Measurements from ENCODE around the gene ESRRA.

Gene ESRRA

GRCh38 chr11:64305075-64305690 lies at the start of gene ESRRA:
TSS of gene ESRRA (plus strand) at chr11:64305524. CDS start at chr11:64307180, 1,656 bp downstream.
- peak; percentile 98 to 99 for DNase-seq

DNA sequence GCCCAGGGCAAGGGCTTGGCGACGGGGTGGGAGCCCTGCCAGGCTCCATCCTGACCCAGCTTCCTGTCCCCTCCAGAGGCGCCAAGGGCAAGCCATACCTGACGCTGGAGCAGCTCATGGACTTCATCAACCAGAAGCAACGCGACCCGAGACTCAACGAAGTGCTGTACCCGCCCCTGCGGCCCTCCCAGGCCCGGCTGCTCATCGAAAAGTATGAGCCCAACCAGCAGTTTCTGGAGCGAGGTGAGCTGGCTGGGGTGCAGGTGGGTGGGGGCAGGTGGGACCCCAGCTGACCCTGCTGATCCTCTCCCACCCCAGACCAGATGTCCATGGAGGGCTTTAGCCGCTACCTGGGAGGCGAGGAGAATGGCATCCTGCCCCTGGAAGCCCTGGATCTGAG lies 49.0 kb upstream of the ESRRA start:
- no peak for DNase-seq

- no peak for DNase-seq
Measured at GRCh38 chr11:64258356-64258755, 47.0 kb upstream of the ESRRA start.

- DNase-seq: no peak
Measured at GRCh38 chr11:64258946-64259532, 46.3 kb upstream of the ESRRA start.

DNA sequence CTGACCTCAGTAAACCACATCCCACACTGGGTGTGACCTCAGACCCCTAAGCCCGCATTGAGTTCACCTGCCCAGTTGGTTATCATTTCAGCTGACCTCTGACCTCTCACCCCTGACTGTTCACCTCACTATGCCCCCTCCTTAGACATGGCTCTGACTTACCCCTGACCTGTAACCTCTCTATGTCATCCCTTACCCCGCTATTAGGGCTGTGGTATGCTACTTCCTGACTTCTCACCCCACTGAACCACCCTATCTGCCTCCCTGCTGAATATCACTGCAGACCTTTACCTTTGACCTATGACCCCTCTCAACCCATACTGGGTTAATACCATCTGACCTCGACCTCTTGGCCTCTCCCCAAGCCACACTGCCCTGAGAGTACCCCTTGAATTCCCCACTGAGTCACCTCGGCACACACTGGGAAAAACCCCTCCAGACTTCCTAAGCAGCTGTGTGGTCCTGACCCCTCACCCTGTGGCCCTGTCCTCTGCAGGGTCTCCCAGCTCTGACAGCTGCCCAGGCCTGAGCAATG lies 45.7 kb upstream of the ESRRA start:
- DNase-seq: no peak

- DNase-seq: no peak
Measured at GRCh38 chr11:64260147-64260708, 45.1 kb upstream of the ESRRA start.

- DNase-seq: no peak
Measured at GRCh38 chr11:64261556-64262080, 43.7 kb upstream of the ESRRA start.

DNA sequence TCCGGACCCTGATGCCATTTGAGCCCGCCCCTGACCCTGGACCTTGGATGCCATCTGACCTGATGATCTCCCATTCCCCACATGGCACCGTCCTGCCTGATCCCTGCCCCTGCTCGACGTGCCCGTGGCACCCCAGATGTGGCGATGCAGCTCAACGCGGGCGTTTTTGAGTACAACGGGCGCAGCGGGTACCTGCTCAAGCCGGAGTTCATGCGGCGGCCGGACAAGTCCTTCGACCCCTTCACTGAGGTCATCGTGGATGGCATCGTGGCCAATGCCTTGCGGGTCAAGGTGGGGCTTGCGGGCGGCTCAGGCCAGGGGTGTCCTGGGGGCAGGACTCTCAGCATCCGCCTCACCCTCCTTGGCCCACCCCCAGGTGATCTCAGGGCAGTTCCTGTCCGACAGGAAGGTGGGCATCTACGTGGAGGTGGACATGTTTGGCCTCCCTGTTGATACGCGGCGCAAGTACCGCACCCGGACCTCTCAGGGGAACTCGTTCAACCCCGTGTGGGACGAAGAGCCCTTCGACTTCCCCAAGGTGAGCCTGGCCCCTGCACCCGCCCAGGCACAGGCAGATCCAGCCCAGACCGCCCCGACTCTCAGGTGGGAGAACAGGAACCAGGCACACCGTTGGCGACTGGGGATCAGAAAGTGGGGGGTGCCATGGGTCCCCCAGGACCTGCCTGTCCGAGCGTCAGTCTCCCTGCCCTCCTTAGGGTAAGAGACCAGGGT lies 42.9 kb upstream of the ESRRA start:
- DNase-seq: no peak

DNA sequence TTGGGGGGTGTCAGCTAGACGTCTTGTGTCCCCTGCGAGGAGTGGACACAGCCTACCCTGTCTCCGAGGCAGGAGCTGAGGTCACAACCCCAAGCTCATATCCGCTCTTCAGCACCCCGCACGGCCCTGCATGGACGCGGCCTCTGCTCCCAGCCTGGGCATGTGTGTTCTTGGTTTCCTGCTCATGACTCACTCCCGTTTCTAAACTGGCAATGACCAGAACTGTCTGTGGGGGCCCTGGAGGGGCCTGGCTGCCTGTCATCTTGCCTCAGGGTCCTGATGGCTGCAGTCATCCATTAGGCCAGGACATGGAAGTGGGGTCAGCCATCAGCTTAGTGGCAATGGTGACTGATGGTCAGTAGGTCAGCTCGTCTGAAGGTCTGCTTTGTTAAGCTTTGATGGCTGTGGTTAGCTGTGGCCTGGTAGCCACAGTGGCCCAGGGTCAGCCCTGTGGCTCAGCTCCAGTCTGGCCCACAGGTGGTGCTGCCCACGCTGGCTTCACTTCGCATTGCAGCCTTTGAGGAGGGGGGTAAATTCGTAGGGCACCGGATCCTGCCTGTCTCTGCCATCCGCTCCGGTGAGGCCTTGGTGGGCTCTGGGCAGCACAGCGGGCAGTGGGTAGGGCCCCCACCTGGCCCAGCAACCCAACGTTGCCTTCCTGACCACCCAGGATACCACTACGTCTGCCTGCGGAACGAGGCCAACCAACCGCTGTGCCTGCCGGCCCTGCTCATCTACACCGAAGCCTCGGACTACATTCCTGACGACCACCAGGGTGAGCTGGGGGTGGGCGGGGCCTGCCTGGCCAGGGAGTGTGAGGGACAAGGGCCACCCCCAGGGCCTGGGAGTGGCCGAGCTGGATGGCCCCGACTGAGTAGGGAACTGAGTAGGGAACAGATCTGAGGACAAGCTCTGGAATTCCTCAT lies 42.0 kb upstream of the ESRRA start:
- no peak for DNase-seq

DNA sequence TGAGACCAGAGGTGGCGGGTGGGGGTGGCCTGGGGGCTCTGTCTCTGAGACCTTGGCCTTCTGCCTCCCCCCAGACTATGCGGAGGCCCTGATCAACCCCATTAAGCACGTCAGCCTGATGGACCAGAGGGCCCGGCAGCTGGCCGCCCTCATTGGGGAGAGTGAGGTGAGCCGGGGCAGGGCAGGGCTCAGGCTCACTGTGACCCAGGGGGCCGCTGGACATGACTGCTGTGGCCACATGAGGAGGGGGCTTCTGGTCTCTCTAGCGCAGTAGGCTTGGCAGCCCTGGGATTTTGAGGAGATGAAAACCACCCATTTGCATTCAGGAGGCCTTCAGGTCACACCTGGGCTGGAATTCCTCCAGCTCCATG lies 41.4 kb upstream of the ESRRA start:
- DNase-seq: no peak

GRCh38 chr11:64264371-64264852 lies 40.9 kb upstream of the ESRRA start:
- no peak for DNase-seq

- DNase-seq: no peak
Measured at GRCh38 chr11:64265176-64266160, 39.9 kb upstream of the ESRRA start.

- no peak for DNase-seq
Measured at GRCh38 chr11:64266339-64266738, 39.0 kb upstream of the ESRRA start.

GRCh38 chr11:64267207-64267945 lies 37.9 kb upstream of the ESRRA start:
- no peak for DNase-seq

DNA sequence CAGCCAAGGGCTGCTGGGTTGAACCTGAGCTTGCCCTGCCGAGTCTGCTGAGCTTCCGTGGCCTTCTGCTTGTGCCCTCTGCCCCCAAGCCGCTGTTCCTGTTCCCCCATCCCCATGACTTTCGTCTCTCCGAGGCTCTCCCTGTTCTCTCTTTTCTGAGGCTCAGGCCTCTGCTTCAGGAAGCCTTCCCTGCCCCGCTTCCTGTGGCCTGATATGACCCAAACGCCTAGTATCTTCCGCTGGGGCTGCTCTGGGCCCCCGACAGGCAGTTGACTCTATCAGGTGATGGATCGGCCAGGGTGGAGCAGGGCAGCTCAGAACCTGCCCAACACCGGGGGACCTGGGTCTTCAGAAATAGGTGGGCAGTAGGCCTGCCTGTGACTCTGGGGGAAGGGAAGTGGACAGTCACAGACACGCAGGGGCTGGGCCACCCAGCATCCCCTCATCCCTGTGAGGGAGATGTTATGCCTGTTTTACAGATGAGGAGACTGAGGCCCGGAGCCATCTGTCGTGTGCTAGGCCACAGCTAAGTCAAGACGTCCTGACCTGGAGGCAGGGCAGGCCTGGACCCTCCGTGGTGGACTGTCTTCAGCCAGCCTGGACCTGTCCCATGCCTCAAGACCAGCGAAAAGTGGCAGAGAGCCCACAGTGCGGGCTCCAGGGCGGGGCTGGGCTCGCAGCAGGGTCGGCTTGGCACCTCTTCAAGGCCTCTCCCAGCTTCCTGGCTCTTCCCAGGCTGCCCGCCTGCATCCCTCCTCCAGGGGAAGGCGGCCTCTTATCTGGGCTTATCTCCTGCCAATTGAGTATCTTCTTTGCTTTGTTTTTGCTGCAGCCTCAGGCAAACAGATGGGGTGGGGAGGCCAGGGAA lies 37.1 kb upstream of the ESRRA start:
- DNase-seq: no peak

DNA sequence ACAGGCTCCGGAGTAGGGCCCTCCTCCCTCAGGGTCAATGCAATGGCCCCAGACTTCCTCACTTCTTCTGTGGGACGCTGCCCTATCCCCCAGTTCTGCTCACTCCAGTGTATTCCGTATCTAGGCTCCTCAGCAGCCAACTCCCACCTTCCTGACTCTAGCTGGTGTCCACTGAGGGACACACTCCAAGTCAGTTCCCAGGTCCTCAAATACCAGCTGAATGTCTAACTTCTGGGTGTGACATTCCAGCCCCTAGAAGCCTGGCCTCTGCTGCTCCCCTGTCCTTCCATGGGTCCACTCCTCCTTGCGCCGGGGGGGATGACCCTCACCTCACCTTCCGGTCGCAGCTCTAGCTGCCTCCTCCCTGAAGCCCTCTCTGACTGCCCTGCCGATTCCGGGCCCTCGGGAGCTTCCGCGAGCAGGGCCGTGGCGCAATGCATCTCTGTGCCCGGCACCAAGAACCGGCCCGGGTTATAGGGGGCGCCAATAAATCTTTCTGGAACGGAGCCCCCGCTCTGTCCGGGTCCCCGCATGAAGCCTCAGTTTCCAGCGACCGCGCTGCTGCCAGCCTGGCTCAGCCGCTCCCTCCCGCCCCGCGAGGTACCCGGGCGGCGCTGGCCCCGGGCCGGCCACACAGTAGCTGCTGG lies 36.3 kb upstream of the ESRRA start:
- DNase-seq: peak; percentile 41 to 53

DNA sequence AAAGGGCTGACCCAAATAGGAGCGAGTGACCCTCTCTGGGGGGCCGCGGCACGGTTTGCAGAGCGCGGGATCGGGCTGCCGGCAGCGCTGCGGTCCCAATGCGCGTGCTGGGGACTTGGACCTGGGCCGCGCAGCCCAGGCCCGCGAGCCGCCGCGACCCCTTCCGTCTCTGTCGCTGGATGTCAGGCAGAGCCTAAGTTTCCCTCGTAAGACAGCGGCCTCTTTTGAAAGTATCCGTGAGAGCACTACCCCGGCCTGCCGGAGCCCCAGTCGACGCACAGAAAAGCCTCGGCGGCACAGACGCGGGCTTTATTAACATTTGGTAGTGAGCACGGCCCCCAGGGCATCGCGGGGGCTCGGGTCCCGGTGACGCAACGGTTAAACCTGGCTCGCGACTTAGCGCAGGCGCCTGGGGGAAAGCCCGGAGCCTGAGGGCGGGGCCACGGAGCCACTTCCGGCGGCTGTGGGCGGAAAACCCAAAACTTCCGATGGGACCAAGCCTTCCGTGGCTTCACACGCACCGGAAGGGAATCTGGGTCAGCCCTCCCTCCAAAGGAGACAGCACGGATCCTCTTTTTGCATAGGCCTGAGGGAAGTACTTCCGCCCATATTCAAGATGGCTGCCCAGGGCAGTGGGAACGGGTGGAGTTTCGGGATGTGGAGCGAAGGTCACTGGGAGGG lies 35.6 kb upstream of the ESRRA start:
- peak; percentile 98 for DNase-seq

Measured in CD4-positive, alpha-beta T cell treated with Interleukin-4 for 1 hour (primary cell).